Measurements from ENCODE around the gene MAEL.

Gene MAEL

GRCh38 chr1:167067904-167068303, 78.8 kb downstream of the MAEL start:
- in situ Hi-C loops (cut with HindIII; ENCODE audit: low sequenced_read_pairs): loop anchor here (25.0 kb wide), 1 partner anchor 369 kb away; no protein-coding TSS in a partner anchor
- TF ChIP-seq CTCF (IDR thresholded peaks at IDR 0.05; ENCODE audit: low read depth, low read length): no peak
- no peak for DNase-seq (ENCODE audit: low read depth, low spot score)
- H3K4me3 ChIP-seq (ENCODE audit: low read depth, low read length): no peak overlapping the region

- no peak overlapping the region for H3K4me3 ChIP-seq (ENCODE audit: low read depth, low read length)
- no peak for DNase-seq (ENCODE audit: low read depth, low spot score)
- no peak for TF ChIP-seq CTCF (IDR thresholded peaks at IDR 0.05; ENCODE audit: low read depth, low read length)
- in situ Hi-C loops (cut with HindIII; ENCODE audit: low sequenced_read_pairs): loop anchor here (25.0 kb wide), 1 partner anchor 369 kb away; no protein-coding TSS in a partner anchor
Measured at GRCh38 chr1:167068761-167069160, 79.7 kb downstream of the MAEL start.

GRCh38 chr1:167071286-167071685, 82.2 kb downstream of the MAEL start:
- in situ Hi-C loops (cut with HindIII; ENCODE audit: low sequenced_read_pairs): loop anchor here (25.0 kb wide), 1 partner anchor 366 kb away; no protein-coding TSS in a partner anchor
- no peak for DNase-seq (ENCODE audit: low read depth, low spot score)
- no peak for TF ChIP-seq CTCF (IDR thresholded peaks at IDR 0.05; ENCODE audit: low read depth, low read length)
- no peak overlapping the region for H3K4me3 ChIP-seq (ENCODE audit: low read depth, low read length)
